Activated CD4-positive, alpha-beta T cell treated with anti-CD3 and anti-CD28 coated beads, Interleukin-2, Interleukin-4, amounts not matched to agents 100 ng/mL and 50 ng/mL, durations not matched to agents 16 hours and 8 hours (primary cell): ENCODE measurements around the gene PDCD1LG2.
"Not testable (repeated sequence)": the region's sequence is repeated elsewhere in the genome, so short reads cannot be mapped to it uniquely, and the experiment has no call there.

Experiments used
- DNase-seq: peaks from one replicate; pipeline ENCODE4 v3.0.0-alpha.2; 2020; ENCODE audit warnings: low spot score

PDCD1LG2 gene

DNA sequence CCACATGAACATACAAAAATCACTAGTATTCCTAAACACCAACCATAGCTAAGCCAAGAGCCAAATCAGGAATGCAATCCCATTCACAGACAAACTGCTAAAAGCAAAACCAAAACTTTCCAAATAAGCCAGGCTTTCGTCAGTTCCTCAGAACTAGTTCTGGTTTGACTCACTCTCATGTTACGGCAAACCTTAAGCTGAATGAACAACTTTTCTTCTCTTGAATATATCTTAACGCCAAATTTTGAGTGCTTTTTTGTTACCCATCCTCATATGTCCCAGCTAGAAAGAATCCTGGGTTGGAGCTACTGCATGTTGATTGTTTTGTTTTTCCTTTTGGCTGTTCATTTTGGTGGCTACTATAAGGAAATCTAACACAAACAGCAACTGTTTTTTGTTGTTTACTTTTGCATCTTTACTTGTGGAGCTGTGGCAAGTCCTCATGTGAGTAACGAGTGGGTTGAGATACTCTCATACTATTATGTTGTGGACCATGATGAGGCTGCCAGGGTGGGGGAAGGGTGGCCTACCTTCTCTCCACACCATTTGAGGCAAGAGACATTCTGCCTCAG, at the start of gene PDCD1LG2:
Gene PDCD1LG2 (plus strand): TSS at position 172 of the 572 bp plus-strand sequence. CDS start 12,016 bp downstream, outside the sequence.
- DNase-seq, result peak; percentile 76

DNA sequence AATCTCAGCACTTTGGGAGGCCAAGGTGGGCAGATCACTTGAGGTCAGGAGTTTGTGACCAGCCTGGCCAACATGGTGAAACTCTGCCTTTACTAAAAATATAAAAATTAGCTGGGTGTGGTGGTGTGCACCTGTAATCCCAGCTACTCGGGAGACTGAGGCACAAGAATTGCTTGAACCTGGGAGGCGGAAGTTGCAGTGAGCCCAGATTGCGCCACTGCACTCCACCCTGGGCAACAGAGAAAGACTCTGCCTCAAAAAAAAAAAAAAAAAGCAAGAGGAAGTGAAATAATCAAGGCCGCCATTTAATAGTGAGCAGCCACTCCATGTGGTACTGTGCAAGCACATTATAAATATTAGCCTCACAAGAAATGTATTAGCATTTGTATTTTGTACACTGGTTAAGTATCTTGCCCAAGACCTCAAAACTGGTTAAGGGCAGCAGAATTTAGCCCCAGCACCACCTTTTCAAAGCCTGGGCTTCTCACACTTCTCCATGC, 45.5 kb upstream of the PDCD1LG2 start:
- not testable (repeated sequence) for DNase-seq

GRCh38 chr9:5466005-5466404, 44.3 kb upstream of the PDCD1LG2 start:
- no peak for DNase-seq

DNA sequence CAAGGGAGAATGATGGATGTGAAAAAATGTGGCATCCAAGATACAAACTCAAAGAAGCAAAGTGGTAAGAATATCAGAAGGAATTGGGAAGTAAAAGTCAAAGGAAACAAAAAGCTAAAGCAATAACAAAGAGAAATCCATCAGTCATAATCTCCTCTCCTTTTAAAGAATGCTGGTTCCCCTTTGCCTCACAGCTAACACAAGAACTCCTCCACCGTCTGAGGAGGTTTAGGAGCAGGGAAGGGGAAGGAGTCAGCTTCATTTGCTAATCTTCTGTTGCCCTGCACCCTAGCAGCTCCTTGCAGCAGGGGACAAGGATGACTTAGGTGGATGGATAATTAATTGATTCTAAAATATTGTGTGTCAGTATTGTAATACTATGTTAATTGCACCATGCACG, 43.6 kb upstream of the PDCD1LG2 start:
- DNase-seq, result no peak

DNA sequence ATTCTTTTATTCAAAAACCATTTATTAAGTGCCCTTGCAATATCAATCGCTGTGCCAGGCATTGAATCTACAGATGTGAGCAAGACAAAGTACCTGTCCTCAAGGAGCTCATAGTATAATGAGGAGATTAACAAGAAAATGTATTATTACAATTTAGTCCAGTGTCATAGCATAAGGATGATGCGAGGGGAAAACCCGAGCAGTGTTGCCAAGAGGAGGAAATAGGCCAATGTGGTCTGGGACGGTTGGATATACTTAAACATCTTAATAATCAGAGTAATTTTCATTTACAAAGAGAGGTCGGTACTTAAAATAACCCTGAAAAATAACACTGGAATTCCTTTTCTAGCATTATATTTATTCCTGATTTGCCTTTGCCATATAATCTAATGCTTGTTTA, 41.5 kb upstream of the PDCD1LG2 start:
- no peak for DNase-seq

DNA sequence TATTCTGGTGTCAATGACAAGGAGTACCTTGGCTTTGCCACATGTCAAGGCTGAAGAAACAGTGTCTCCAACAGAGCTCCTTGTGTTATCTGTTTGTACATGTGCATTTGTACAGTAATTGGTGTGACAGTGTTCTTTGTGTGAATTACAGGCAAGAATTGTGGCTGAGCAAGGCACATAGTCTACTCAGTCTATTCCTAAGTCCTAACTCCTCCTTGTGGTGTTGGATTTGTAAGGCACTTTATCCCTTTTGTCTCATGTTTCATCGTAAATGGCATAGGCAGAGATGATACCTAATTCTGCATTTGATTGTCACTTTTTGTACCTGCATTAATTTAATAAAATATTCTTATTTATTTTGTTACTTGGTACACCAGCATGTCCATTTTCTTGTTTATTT, 40.2 kb upstream of the PDCD1LG2 start:
- no peak for DNase-seq

GRCh38 chr9:5470816-5471215, 39.5 kb upstream of the PDCD1LG2 start:
- DNase-seq, result no peak

GRCh38 chr9:5475611-5476010, 34.7 kb upstream of the PDCD1LG2 start:
- DNase-seq, result not testable (repeated sequence)

DNA sequence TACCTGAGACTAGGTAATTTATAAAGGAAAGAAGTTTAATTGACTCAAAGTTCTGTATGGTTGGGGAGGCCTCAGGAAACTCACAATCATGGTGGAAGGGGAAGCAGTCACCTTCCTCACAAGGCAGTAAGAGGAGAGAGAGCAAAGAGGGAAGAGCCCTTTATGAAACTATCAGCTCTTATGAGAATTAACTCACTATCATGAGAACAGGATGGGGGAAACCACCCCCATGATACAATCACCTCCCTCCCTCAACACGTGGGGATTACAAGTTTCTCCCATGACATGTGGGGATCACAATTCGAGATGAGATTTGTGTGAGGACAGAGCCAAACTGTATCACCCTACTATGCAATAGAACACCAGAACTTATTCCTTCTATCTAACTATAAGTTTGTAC, 32.1 kb upstream of the PDCD1LG2 start:
- no peak for DNase-seq

GRCh38 chr9:5479994-5480694, 30.2 kb upstream of the PDCD1LG2 start:
- peak; percentile 39 for DNase-seq

- DNase-seq, result no peak
These were observed 29.4 kb upstream of the PDCD1LG2 start for GRCh38 chr9:5480919-5481318.

GRCh38 chr9:5481322-5482040, 28.9 kb upstream of the PDCD1LG2 start:
- no peak for DNase-seq

DNA sequence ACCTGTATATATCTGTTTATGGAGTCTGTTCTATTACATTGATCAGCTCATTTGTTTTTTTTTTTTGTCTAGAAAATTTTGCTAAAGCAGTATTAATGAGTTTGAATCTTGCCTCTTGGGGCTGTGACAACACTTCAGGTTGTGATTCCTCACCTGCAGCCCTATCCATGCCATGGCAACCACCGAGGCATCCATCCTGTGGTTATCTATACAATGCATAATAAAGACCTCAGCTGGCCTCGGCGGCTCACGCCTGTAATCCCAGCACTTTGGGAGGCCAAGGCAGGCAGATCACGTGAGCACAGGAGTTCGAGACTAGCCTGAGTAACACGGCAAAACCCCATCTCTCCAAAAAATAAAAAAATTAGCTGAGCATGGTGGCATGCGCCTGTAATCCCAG, 28.1 kb upstream of the PDCD1LG2 start:
- DNase-seq, result no peak

DNA sequence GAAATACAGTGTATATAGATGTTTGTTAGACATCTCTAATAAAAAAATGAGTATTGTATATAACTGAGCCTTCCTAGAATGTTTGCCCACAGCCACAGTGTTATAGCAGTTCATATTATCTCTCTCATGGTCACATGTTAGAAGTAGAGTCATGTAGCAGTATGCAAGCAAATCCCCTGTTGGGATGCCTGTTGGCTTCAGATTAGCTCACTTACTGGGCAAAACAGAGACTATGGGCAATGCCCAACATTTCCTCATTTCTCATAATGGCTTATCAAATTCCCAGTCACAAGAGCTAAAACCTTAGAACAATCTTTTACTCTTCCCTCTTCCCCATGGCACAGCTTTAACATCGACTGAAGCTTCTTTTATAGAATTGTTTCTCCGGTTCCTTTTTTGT, 27.0 kb upstream of the PDCD1LG2 start:
- DNase-seq, result no peak

GRCh38 chr9:5485378-5486085, 24.8 kb upstream of the PDCD1LG2 start:
- DNase-seq, result no peak

DNA sequence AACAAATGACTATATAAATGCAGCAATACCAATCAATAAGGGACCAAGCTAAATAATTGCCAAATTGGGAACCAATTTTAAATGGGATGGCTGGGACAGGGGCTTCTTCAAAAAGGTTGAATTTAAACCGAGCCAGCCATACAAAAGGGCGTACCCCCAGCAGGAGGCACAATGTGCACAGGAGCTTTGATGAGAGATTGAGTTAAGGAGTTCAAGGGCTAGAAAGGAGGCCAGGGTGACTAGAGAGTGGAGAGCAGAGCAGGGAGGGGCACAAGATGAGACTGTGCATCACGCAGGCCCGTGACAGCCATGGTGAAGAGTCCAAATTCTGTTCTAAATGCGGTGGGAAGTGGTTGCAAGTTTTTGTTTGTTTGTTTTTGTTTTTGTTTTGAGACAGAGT, 23.3 kb upstream of the PDCD1LG2 start:
- DNase-seq, result no peak

GRCh38 chr9:5488221-5489008, 21.9 kb upstream of the PDCD1LG2 start:
- DNase-seq, result no peak

GRCh38 chr9:5489630-5490490, 20.5 kb upstream of the PDCD1LG2 start:
- DNase-seq, result no peak

- no peak for DNase-seq
These were observed 17.2 kb upstream of the PDCD1LG2 start for GRCh38 chr9:5492965-5493678.
